GM12892 (cell line): ENCODE results near the gene POU3F1.

Experiments
- DNase-seq: peaks from one replicate; pipeline ENCODE4 v3.0.0; 2011; ENCODE audit not compliant: insufficient read length
- FAIRE-seq: peaks from 2 replicates; lab custom pipeline; 2011; peaks lifted over from hg19 to GRCh38; lab: Jason Lieb, UNC
- POLR2A ChIP-seq: IDR thresholded peaks from 2 replicates; pipeline ENCODE4 v1.6.1; 2011; ENCODE audit warnings: low read depth, low read length, control low read depth
- POLR2AphosphoS5 ChIP-seq: IDR thresholded peaks from 2 replicates; pipeline ENCODE4 v1.6.1; 2011; ENCODE audit warnings: low read depth, low read length, control low read depth
- TAF1 ChIP-seq: IDR thresholded peaks from 2 replicates; pipeline ENCODE4 v1.6.1; 2011; ENCODE audit warnings: low read depth, mild to moderate bottlenecking, control low read depth, low read length, borderline replicate concordance

POU3F1 gene

GRCh38 chr1:38006008-38006828 lies 40.4 kb downstream of the POU3F1 start:
- DNase-seq: no peak
- no peak for TF ChIP-seq POLR2AphosphoS5
- no peak for TF ChIP-seq POLR2A
- TF ChIP-seq TAF1: no peak
- no peak for FAIRE-seq

- DNase-seq: peak; percentile 67
- peak; percentile 78 for FAIRE-seq
- TF ChIP-seq POLR2A (peak; percentile 58; the same call in 1 of the 2 replicates), POLR2AphosphoS5 (no peak), TAF1 (no peak)
Measured at GRCh38 chr1:38005195-38006007, 41.2 kb downstream of the POU3F1 start, which contains the start of gene FHL3. TSS of gene FHL3 (minus strand) at chr1:38005514. CDS start at chr1:37999412, 6,102 bp downstream.

GRCh38 chr1:38004284-38005108 lies 42.1 kb downstream of the POU3F1 start:
- FAIRE-seq (peak; percentile 78), DNase-seq (no peak)
- TF ChIP-seq POLR2A (no peak), POLR2AphosphoS5 (no peak)

GRCh38 chr1:38003261-38004250 lies 43.0 kb downstream of the POU3F1 start:
- TF ChIP-seq TAF1: no peak
- TF ChIP-seq POLR2AphosphoS5: no peak
- no peak for TF ChIP-seq POLR2A
- DNase-seq: no peak
- FAIRE-seq: no peak

- no peak for DNase-seq
Measured at GRCh38 chr1:38000529-38001455, 45.8 kb downstream of the POU3F1 start.

GRCh38 chr1:38000233-38000528 lies 46.4 kb downstream of the POU3F1 start:
- DNase-seq (no peak), FAIRE-seq (no peak)
- TF ChIP-seq TAF1 (no peak), POLR2AphosphoS5 (no peak), POLR2A (no peak)

More at GRCh38 chr1:38000529-38001455, 45.8 kb downstream of the POU3F1 start:
- no peak for TF ChIP-seq POLR2AphosphoS5
- TF ChIP-seq POLR2A: no peak
- TF ChIP-seq TAF1: no peak
- FAIRE-seq: no peak

- TF ChIP-seq POLR2AphosphoS5 (no peak), TAF1 (no peak), POLR2A (no peak)
- no peak for FAIRE-seq
- no peak for DNase-seq
Measured at GRCh38 chr1:37999430-38000232, 47.0 kb downstream of the POU3F1 start.

GRCh38 chr1:37998913-37999429 lies 47.6 kb downstream of the POU3F1 start:
- no peak for TF ChIP-seq POLR2AphosphoS5
- no peak for TF ChIP-seq TAF1
- no peak for TF ChIP-seq POLR2A
- DNase-seq (no peak), FAIRE-seq (no peak)
